Tibial artery (tissue), 4 donors: ENCODE data around the gene EMP3.
"Not testable (repeated sequence)": the region's sequence is repeated elsewhere in the genome, so short reads cannot be mapped to it uniquely, and the experiment has no call there.

ENCODE experiments used
- DNase-seq, 2 donors: peaks; one replicate each; pipeline ENCODE4 v3.0.0-alpha.2; 2019
- H3K27ac ChIP-seq, 2 donors: fragments of 200-600 bp; sonication (generic) in 1 of 2; 1 replicate in 1 of 2; 2 replicates in 1 of 2; pipeline ENCODE4 v1.5.1; 2018 to 2019; ENCODE audit warnings: mild to moderate bottlenecking in 1 of 2
- H3K27me3 ChIP-seq, 2 donors: fragments of 200-600 bp; sonication (generic) in 1 of 2; one replicate each; pipeline versions ENCODE4 v1.5.1 to v1.6.0; 2016 to 2019
- H3K36me3 ChIP-seq, 3 donors: fragments of 200-600 bp; sonication (generic) in 2 of 3; one replicate each; pipeline ENCODE4 v1.5.1; 2016 to 2019; ENCODE audit warnings: mild to moderate bottlenecking in 2 of 3
- H3K4me1 ChIP-seq, 4 donors: fragments of 200-600 bp; sonication (generic) in 2 of 4; 1 replicate in 3 of 4; 2 replicates in 1 of 4; pipeline ENCODE4 v1.5.1; 2016 to 2019
- H3K4me3 ChIP-seq, 2 donors: fragments of 200-600 bp; sonication (generic) in 1 of 2; 1 replicate in 1 of 2; 2 replicates in 1 of 2; pipeline ENCODE4 v1.5.1; 2018 to 2019; ENCODE audit warnings: mild to moderate bottlenecking in 2 of 2
- H3K9me3 ChIP-seq, 3 donors: fragments of 200-600 bp; sonication (generic) in 1 of 3; one replicate each; pipeline ENCODE4 v1.5.1; 2016 to 2019
- CTCF ChIP-seq, 2 experiments: fragments of 200-600 bp in 1 of 2; fragments of 450-650 bp in 1 of 2; IDR thresholded peaks; one replicate each; pipeline ENCODE4 v1.5.1; 2017 to 2019; ENCODE audit warnings: antibody characterized with exemption in 2 of 2, mild to moderate bottlenecking in 1 of 2, moderate library complexity in 1 of 2
- intact Hi-C: fragments of 100-400 bp; cut with DNase I; formaldehyde crosslinking; loops from one replicate; pipeline ENCODE4 v1.15.0; 2023; ENCODE audit warnings: low total_unique reads

Gene EMP3

GRCh38 chr19:48308631-48309586 lies 16.4 kb upstream of the EMP3 start:
- DNase-seq: no peak
- Histone ChIP-seq H3K27ac (no peak overlapping the region), H3K36me3 (no peaks in the 10 kb centered on the region)

GRCh38 chr19:48309731-48310130 lies 15.6 kb upstream of the EMP3 start:
- H3K27me3 ChIP-seq, H3K36me3 ChIP-seq, H3K4me1 ChIP-seq, H3K4me3 ChIP-seq, intact Hi-C loops, DNase-seq, H3K27ac ChIP-seq, H3K9me3 ChIP-seq: not testable (repeated sequence)

More at GRCh38 chr19:48308631-48309586, 16.4 kb upstream of the EMP3 start:
- Histone ChIP-seq H3K9me3 (no peaks in the 10 kb centered on the region), H3K4me3 (no peak overlapping the region), H3K27me3 (no peaks in the 10 kb centered on the region), H3K4me1 (no peaks in the 10 kb centered on the region)
- no peak for TF ChIP-seq CTCF (IDR thresholded peaks at IDR 0.05)
- intact Hi-C loops: no loop called here

- intact Hi-C loops: no loop called here
- Histone ChIP-seq H3K27me3 (no peaks in the 10 kb centered on the region), H3K4me3 (no peak overlapping the region), H3K4me1 (no peaks in the 10 kb centered on the region), H3K27ac (no peak overlapping the region), H3K36me3 (no peaks in the 10 kb centered on the region), H3K9me3 (no peaks in the 10 kb centered on the region)
- DNase-seq: no peak
- no peak for TF ChIP-seq CTCF (IDR thresholded peaks at IDR 0.05)
These were observed 15.1 kb upstream of the EMP3 start for GRCh38 chr19:48310227-48310626.

GRCh38 chr19:48311384-48311783 lies 14.0 kb upstream of the EMP3 start:
- H3K27me3 ChIP-seq: no peaks in the 10 kb centered on the region
- DNase-seq: no peak
- intact Hi-C loops: no loop called here

GRCh38 chr19:48315712-48316111 lies 9.6 kb upstream of the EMP3 start:
- no peak for TF ChIP-seq CTCF (IDR thresholded peaks at IDR 0.05)
- Histone ChIP-seq H3K4me3 (no peak overlapping the region), H3K36me3 (no peaks in the 10 kb centered on the region), H3K4me1 (peaks cover 0 to 8% (median 5%) of the 10 kb centered on the region in 4 donors), H3K9me3 (no peaks in the 10 kb centered on the region), H3K27ac (no peak overlapping the region), H3K27me3 (no peaks in the 10 kb centered on the region)
- DNase-seq: no peak
- intact Hi-C loops: no loop called here

More at GRCh38 chr19:48311384-48311783, 14.0 kb upstream of the EMP3 start:
- H3K9me3 ChIP-seq: no peaks in the 10 kb centered on the region
- TF ChIP-seq CTCF (IDR thresholded peaks at IDR 0.05): no peak
- H3K36me3 ChIP-seq: no peaks in the 10 kb centered on the region
- H3K4me1 ChIP-seq: no peaks in the 10 kb centered on the region
- H3K4me3 ChIP-seq: no peak overlapping the region
- no peak overlapping the region for H3K27ac ChIP-seq

- intact Hi-C loops, H3K36me3 ChIP-seq, DNase-seq: not testable (repeated sequence)
These were observed 7.7 kb upstream of the EMP3 start for GRCh38 chr19:48317708-48317960.

More at GRCh38 chr19:48317708-48317960, 7.7 kb upstream of the EMP3 start:
- not testable (repeated sequence) for H3K9me3 ChIP-seq, H3K4me3 ChIP-seq, H3K27ac ChIP-seq, H3K27me3 ChIP-seq
- peaks cover 0 to 22% (median 16%) of the 10 kb centered on the region in 4 donors for H3K4me1 ChIP-seq
